GM23338 (cell line): ENCODE measurements around the gene IRX2. TPM values are rescaled to one million over a fixed set of nuclear protein-coding genes. Genes with fewer than 3 reads are reported as not detected.
A peak's percentile ranks its signal among the peaks of the same experiment; 100 is the strongest.

ENCODE experiments used
- ATAC-seq: fragments of 200-7000 bp; cut with Tn5 transposase; 3 replicates; pipeline ENCODE4 v1.9.1; 2020
- DNase-seq: peaks from one replicate; pipeline ENCODE4 v3.0.0-alpha.2; 2015; ENCODE audit warnings: low spot score
- H2AFZ ChIP-seq: fragments of 200-600 bp; sonication (generic); 2 replicates; pipeline ENCODE4 v1.8.0; 2016; ENCODE audit warnings: antibody characterized with exemption, mild to moderate bottlenecking, moderate library complexity
- H3F3A ChIP-seq: fragments of 200-600 bp; sonication (generic); replicated peaks from 2 replicates; pipeline ENCODE4 v1.8.0; 2017; ENCODE audit warnings: antibody characterized with exemption, mixed run types, low read depth
- H3K27ac ChIP-seq: fragments of 200-600 bp; sonication (generic); 2 replicates; pipeline ENCODE4 v1.6.1; 2016; ENCODE audit warnings: low read depth
- H3K27me3 ChIP-seq: fragments of 200-600 bp; sonication (generic); 2 replicates; pipeline ENCODE4 v1.8.0; 2016; ENCODE audit warnings: mild to moderate bottlenecking, mixed run types, moderate library complexity; ENCODE audit not compliant: insufficient read depth
- H3K36me3 ChIP-seq: fragments of 200-600 bp; sonication (generic); 2 replicates; pipeline ENCODE4 v1.8.0; 2016; ENCODE audit warnings: mild to moderate bottlenecking; ENCODE audit not compliant: insufficient read depth
- H3K4me1 ChIP-seq: fragments of 200-600 bp; sonication (generic); 2 replicates; pipeline ENCODE4 v1.8.0; 2016; ENCODE audit warnings: mild to moderate bottlenecking, moderate library complexity; ENCODE audit not compliant: insufficient read depth
- H3K4me2 ChIP-seq: fragments of 200-600 bp; sonication (generic); 2 replicates; pipeline ENCODE4 v1.7.1; 2017; ENCODE audit warnings: mixed run types
- H3K4me3 ChIP-seq: fragments of 200-600 bp; sonication (generic); 2 replicates; pipeline ENCODE4 v1.6.1; 2016; ENCODE audit warnings: mixed run types
- H3K79me2 ChIP-seq: fragments of 200-600 bp; sonication (generic); replicated peaks from 2 replicates; pipeline ENCODE4 v1.8.0; 2017; ENCODE audit warnings: mild to moderate bottlenecking; ENCODE audit not compliant: insufficient read depth
- H3K9me2 ChIP-seq: fragments of 200-600 bp; sonication (generic); 2 replicates; pipeline ENCODE4 v1.8.0; 2017; ENCODE audit not compliant: insufficient read depth
- H4K20me1 ChIP-seq: fragments of 200-600 bp; sonication (generic); replicated peaks from 2 replicates; pipeline ENCODE4 v1.8.0; 2017; ENCODE audit warnings: mild to moderate bottlenecking; ENCODE audit not compliant: insufficient read depth
- H3K27ac Mint-ChIP-seq: 2 replicates; pipeline ENCODE4 v1.8.0; 2020; ENCODE audit warnings: inconsistent platforms, mild to moderate bottlenecking, moderate library complexity, mixed read lengths
- H3K27me3 Mint-ChIP-seq: 3 replicates; pipeline ENCODE4 v1.8.0; 2022; ENCODE audit warnings: low read depth, mild to moderate bottlenecking, moderate library complexity, mixed read lengths, inconsistent platforms; ENCODE audit not compliant: insufficient read depth, poor library complexity
- H3K36me3 Mint-ChIP-seq: 3 replicates; pipeline ENCODE4 v1.8.0; 2021; ENCODE audit warnings: low read depth, mild to moderate bottlenecking, inconsistent platforms, moderate library complexity, mixed read lengths
- H3K4me1 Mint-ChIP-seq: 3 replicates; pipeline ENCODE4 v1.8.0; 2020; ENCODE audit warnings: mild to moderate bottlenecking, inconsistent platforms, mixed read lengths
- H3K4me3 Mint-ChIP-seq: 3 replicates; pipeline ENCODE4 v1.8.0; 2021; ENCODE audit warnings: moderate library complexity, mild to moderate bottlenecking, inconsistent platforms, mixed read lengths
- H3K9me3 Mint-ChIP-seq: 3 replicates; pipeline ENCODE4 v1.8.0; 2020; ENCODE audit warnings: moderate library complexity, mild to moderate bottlenecking, inconsistent platforms, mixed read lengths
- ETS1 ChIP-seq: IDR thresholded peaks from 2 replicates; pipeline ENCODE4 v1.6.1; 2016; ENCODE audit warnings: antibody characterized with exemption
- EZH2 ChIP-seq: fragments of 200-600 bp; sonication (generic); IDR thresholded peaks from one replicate; pipeline ENCODE4 v1.8.0; 2017; ENCODE audit warnings: antibody characterized with exemption, mild to moderate bottlenecking, low read depth; ENCODE audit not compliant: unreplicated experiment
- EZH2phosphoT487 ChIP-seq: fragments of 200-600 bp; sonication (generic); IDR thresholded peaks from one replicate; pipeline ENCODE4 v1.8.1; 2018; ENCODE audit warnings: antibody characterized with exemption; ENCODE audit not compliant: unreplicated experiment
- JUNB ChIP-seq: IDR thresholded peaks from one replicate; pipeline ENCODE4 v1.6.1; 2016; ENCODE audit warnings: antibody characterized with exemption; ENCODE audit not compliant: unreplicated experiment
- NANOG ChIP-seq: IDR thresholded peaks from 2 replicates; pipeline ENCODE4 v1.6.1; 2016; ENCODE audit warnings: antibody characterized with exemption, borderline replicate concordance
- POLR2AphosphoS5 ChIP-seq: IDR thresholded peaks from 2 replicates; pipeline ENCODE4 v1.6.1; 2016; ENCODE audit warnings: antibody characterized with exemption, low read depth
- STAT1 ChIP-seq: IDR thresholded peaks from one replicate; pipeline ENCODE4 v1.6.1; 2016; ENCODE audit warnings: antibody characterized with exemption; ENCODE audit not compliant: unreplicated experiment
- ZNF114 ChIP-seq: fragments of 250-450 bp; sonication (Bioruptor Pico); IDR thresholded peaks from 2 replicates; pipeline ENCODE4 v1.5.0; 2020; ENCODE audit warnings: mild to moderate bottlenecking, moderate library complexity
- ZNF462 ChIP-seq: fragments of 250-450 bp; sonication (Bioruptor Pico); IDR thresholded peaks from 2 replicates; pipeline ENCODE4 v1.5.0; 2020; ENCODE audit warnings: mild to moderate bottlenecking, moderate library complexity
- polyA plus RNA-seq: library from polyadenylated mRNA; unstranded; fragments of >200 nt; fragmentation: Nextera tagmentation; extraction: Ambion mirVana; gene quantifications from 2 replicates; pipeline ENCODE4 v1.2.1, GENCODE V29; 2016
- total RNA-seq: library from RNA; depleted of rRNA; stranded (reverse); fragments of >200 nt; shearing (Covaris generic); gene quantifications from 2 replicates; pipeline ENCODE4 v1.2.3, GENCODE V29; 2014

IRX2 gene
- total and polyA plus RNA-seq, 2 experiments from 2014 or later: 13.6 to 25.3 TPM

GRCh38 chr5:2757563-2758351 lies 6.3 kb upstream of the IRX2 start:
- H3K4me2 ChIP-seq: peak overlapping the region; percentile 72

More at GRCh38 chr5:2757563-2758351, 6.3 kb upstream of the IRX2 start:
- DNase-seq (peak; percentile 70), ATAC-seq (no peak)
- Mint-ChIP-seq H3K4me1 (peaks cover 60% of the 10 kb centered on the region), H3K4me3 (peak overlapping the region; percentile 83), H3K27me3 (peaks cover 71% of the 10 kb centered on the region), H3K27ac (no peak overlapping the region), H3K9me3 (peaks cover 8% of the 10 kb centered on the region; the same call in 2 of the 3 replicates), H3K36me3 (peaks cover 7% of the 10 kb centered on the region; the same call in 2 of the 3 replicates)
- Histone ChIP-seq H3K27me3 (peaks cover 77% of the 10 kb centered on the region), H3K27ac (no peak overlapping the region), H3F3A (peaks cover 25% of the 10 kb centered on the region), H2AFZ (no peak overlapping the region), H3K9me2 (no peaks in the 10 kb centered on the region), H4K20me1 (no peaks in the 10 kb centered on the region; the same call in none of the 2 replicates), H3K36me3 (no peaks in the 10 kb centered on the region), H3K4me3 (peak overlapping the region; percentile 95), H3K79me2 (no peaks in the 10 kb centered on the region), H3K4me1 (peaks cover 69% of the 10 kb centered on the region)
- no peak for TF ChIP-seq EZH2
- TF ChIP-seq STAT1: no peak
- no peak for TF ChIP-seq NANOG
- TF ChIP-seq ETS1: no peak
- TF ChIP-seq ZNF462: no peak
- no peak for TF ChIP-seq JUNB
- TF ChIP-seq ZNF114 (CRISPR knock-in tag): no peak
- no peak for TF ChIP-seq POLR2AphosphoS5
- no peak for TF ChIP-seq EZH2phosphoT487
